Spleen (tissue), 7 donors: ENCODE results near the gene GATD1.
A peak's percentile ranks its signal among the peaks of the same experiment; 100 is the strongest.

ENCODE experiments used
- POLR2A ChIP-seq, 3 donors: fragments of 450-650 bp; IDR thresholded peaks; one replicate each; pipeline ENCODE4 v1.5.1; 2017; ENCODE audit warnings: antibody characterized with exemption in 3 of 3, mild to moderate bottlenecking in 1 of 3
- TF ChIP-seq, protein P1 (sequence below), 11 experiments: fragments of 200-600 bp in 7 of 11; fragments of 450-650 bp in 4 of 11; sonication (generic) in 4 of 11; IDR thresholded peaks in 8 of 11; conservative IDR thresholded peaks in 3 of 11; 1 replicate in 7 of 11; 2 replicates in 4 of 11; pipeline versions ENCODE4 v1.4.0 to v1.8.0; 2016 to 2021; ENCODE audit warnings: antibody characterized with exemption in 11 of 11, inconsistent platforms in 4 of 11, mild to moderate bottlenecking in 1 of 11
- donor health status: DM: no; HTN: no; CAD: no; lungs with moderate emphysema.
- donor health status: DM: no; HTN: no; CAD: no.
- donor health status: DM: no; HTN: no; CAD: no.

DNA sequence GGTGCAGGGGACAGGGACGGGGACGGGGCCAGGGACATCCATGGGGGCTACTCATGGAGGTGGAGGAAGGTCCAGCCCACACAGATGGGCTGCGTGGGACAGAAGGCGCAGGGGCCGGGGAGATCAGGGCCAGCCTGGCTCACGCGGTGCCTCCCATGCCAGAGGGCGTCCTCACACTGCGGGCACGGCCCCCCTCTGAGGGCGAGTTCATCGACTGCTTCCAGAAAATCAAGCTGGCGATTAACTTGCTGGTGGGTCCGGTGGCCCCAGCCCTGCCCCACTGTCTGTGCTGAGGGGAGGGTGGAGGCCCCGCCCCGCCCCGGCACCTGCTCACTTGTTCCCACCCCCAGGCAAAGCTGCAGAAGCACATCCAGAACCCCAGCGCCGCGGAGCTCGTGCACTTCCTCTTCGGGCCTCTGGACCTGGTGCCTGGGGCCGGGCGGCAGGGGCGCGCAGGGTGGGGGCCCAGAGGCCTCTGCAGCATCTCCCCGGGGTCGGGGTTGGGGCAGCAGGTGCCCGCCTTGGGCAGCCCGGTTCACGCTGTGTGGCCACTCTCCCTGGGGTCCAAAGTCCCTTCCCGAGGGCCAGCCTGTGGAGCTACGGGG lies 55.4 kb downstream of the GATD1 start:
- TF ChIP-seq, protein P1, sequence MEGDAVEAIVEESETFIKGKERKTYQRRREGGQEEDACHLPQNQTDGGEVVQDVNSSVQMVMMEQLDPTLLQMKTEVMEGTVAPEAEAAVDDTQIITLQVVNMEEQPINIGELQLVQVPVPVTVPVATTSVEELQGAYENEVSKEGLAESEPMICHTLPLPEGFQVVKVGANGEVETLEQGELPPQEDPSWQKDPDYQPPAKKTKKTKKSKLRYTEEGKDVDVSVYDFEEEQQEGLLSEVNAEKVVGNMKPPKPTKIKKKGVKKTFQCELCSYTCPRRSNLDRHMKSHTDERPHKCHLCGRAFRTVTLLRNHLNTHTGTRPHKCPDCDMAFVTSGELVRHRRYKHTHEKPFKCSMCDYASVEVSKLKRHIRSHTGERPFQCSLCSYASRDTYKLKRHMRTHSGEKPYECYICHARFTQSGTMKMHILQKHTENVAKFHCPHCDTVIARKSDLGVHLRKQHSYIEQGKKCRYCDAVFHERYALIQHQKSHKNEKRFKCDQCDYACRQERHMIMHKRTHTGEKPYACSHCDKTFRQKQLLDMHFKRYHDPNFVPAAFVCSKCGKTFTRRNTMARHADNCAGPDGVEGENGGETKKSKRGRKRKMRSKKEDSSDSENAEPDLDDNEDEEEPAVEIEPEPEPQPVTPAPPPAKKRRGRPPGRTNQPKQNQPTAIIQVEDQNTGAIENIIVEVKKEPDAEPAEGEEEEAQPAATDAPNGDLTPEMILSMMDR (IDR thresholded peaks at IDR 0.05 in 8 of 11, conservative IDR thresholded peaks at IDR 0.05 in 3 of 11) = peak in 3 of 11 experiments; percentile 13 to 28 (median 21)
- no peak for TF ChIP-seq POLR2A (IDR thresholded peaks at IDR 0.05)
